NCI-H460 (cell line): ENCODE measurements around the gene CDK17. TPM values are rescaled to one million over a fixed set of nuclear protein-coding genes. Genes with fewer than 3 reads are reported as not detected.
"Not testable (repeated sequence)": the region's sequence is repeated elsewhere in the genome, so short reads cannot be mapped to it uniquely, and the experiment has no call there.

Experiments
- DNase-seq: peaks from one replicate; pipeline ENCODE4 v3.0.0-alpha.2; 2016; ENCODE audit warnings: low read depth; ENCODE audit errors: extremely low read depth
- polyA plus RNA-seq: library from polyadenylated mRNA; depleted of rRNA; stranded (reverse); fragments of >200 nt; gene quantifications from 2 replicates; pipeline ENCODE4 v1.2.3, GENCODE V29; 2014; cell fraction: nucleus; rRNA removed
- total RNA-seq: library from RNA; depleted of rRNA; stranded (reverse); fragments of >200 nt; shearing (Covaris generic); gene quantifications from 2 replicates; pipeline ENCODE4 v1.2.3, GENCODE V29; 2014; rRNA removed

CDK17 gene
- 41.4 and 43.1 TPM in 2 replicates for total RNA-seq
- polyA plus RNA-seq: 31.0 and 33.6 TPM in 2 replicates

GRCh38 chr12:96399919-96400630 lies at the start of gene CDK17:
CDK17 (minus strand) TSS chr12:96400439; CDS start chr12:96334836, 65,603 bp downstream.
- peak; percentile 71 for DNase-seq

GRCh38 chr12:96448300-96448699 lies 48.1 kb upstream of the CDK17 start:
- no peak for DNase-seq

GRCh38 chr12:96447256-96447655 lies 47.0 kb upstream of the CDK17 start:
- no peak for DNase-seq

- peak; percentile 37 for DNase-seq
Measured at GRCh38 chr12:96445691-96446583, 45.7 kb upstream of the CDK17 start.

- DNase-seq: no peak
Measured at GRCh38 chr12:96444399-96444798, 44.2 kb upstream of the CDK17 start.

- DNase-seq: no peak
Measured at GRCh38 chr12:96442906-96443305, 42.7 kb upstream of the CDK17 start.

GRCh38 chr12:96441816-96442215 lies 41.6 kb upstream of the CDK17 start:
- DNase-seq: no peak

- DNase-seq: no peak
Measured at GRCh38 chr12:96438330-96438729, 38.1 kb upstream of the CDK17 start.

- no peak for DNase-seq
Measured at GRCh38 chr12:96437171-96437445, 36.9 kb upstream of the CDK17 start.

GRCh38 chr12:96436366-96437170 lies 36.3 kb upstream of the CDK17 start:
- no peak for DNase-seq

- no peak for DNase-seq
Measured at GRCh38 chr12:96434107-96434506, 33.9 kb upstream of the CDK17 start.

GRCh38 chr12:96432496-96433321 lies 32.5 kb upstream of the CDK17 start:
- DNase-seq: not testable (repeated sequence)

- DNase-seq: no peak
Measured at GRCh38 chr12:96431067-96431466, 30.8 kb upstream of the CDK17 start.

GRCh38 chr12:96427269-96427729 lies 27.1 kb upstream of the CDK17 start:
- peak; percentile 63 for DNase-seq

GRCh38 chr12:96425951-96426350 lies 25.7 kb upstream of the CDK17 start:
- DNase-seq: no peak

- no peak for DNase-seq
Measured at GRCh38 chr12:96425321-96425720, 25.1 kb upstream of the CDK17 start.

- DNase-seq: no peak
Measured at GRCh38 chr12:96424601-96425000, 24.4 kb upstream of the CDK17 start.

GRCh38 chr12:96422192-96422591 lies 22.0 kb upstream of the CDK17 start:
- DNase-seq: no peak

- DNase-seq: no peak
Measured at GRCh38 chr12:96421014-96421413, 20.8 kb upstream of the CDK17 start.

- no peak for DNase-seq
Measured at GRCh38 chr12:96420277-96420835, 20.1 kb upstream of the CDK17 start.
